ENCODE results near the gene LRRC4. TPM values are rescaled to one million over a fixed set of nuclear protein-coding genes. Genes with fewer than 3 reads are reported as not detected.

Gene LRRC4
- total and polyA plus RNA-seq, 2 donors (not counting 3 experiments of a cell fraction or from before 2014, with no cell fraction given), result 3.8 to 4.2 TPM

DNA sequence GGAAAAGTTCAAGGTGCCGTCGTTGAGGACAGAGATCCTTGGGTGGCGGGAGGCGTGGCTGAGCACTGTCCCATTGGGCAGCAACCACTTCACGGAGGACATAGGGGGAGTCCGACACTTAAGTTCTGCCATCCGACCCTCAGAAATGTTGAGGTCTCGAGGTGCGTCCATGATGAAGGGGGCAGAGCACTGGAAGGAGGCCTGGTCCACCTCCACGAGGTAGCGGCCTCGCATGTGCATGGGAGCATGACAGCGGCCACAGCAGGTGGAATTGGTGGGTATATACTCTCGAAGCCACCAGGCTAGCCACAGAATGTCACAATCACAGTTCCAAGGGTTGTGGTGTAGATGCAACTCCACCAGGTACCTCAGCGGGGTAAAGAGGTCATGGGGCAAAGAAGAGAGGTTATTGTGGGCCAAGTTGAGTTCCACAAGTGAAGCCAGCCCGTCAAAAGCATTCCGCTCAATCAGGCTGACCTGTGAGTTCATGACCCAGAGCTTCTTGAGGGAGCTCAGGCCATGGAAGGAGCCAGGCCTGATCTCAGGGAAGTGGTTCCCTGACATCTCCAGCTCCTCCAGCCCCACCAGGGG, 1.7 kb downstream of the LRRC4 start:
- Histone ChIP-seq H4K20me1 (replicated peaks; ENCODE audit: control insufficient read depth, extremely low read depth, insufficient read depth, low read length) (peaks cover 4% of the 10 kb centered on the region), H3K9ac (replicated peaks; ENCODE audit: extremely low read depth, insufficient read depth, low read length) (no peak overlapping the region), H3K27me3 (ENCODE audit: control insufficient read depth in 2 of 2, insufficient read depth in 2 of 2, low read length in 2 of 2) (no peaks in the 10 kb centered on the region), H3K4me1 (ENCODE audit: control insufficient read depth, extremely low read depth, insufficient read depth, low read length) (peaks cover 16% of the 10 kb centered on the region), H3K27ac (ENCODE audit: insufficient read depth, low read depth, low read length) (no peak overlapping the region), H3K4me3 (replicated peaks in 1 of 3; ENCODE audit: insufficient read depth in 1 of 3, low read depth in 1 of 3, low read length in 3 of 3) (no peak overlapping the region), H3K79me2 (ENCODE audit: control insufficient read depth, insufficient read depth, low read length) (no peaks in the 10 kb centered on the region), H3K9me1 (replicated peaks; ENCODE audit: control insufficient read depth, extremely low read depth, insufficient read depth, low read length) (no peaks in the 10 kb centered on the region), H3K36me3 (ENCODE audit: control insufficient read depth in 2 of 2, extremely low read depth in 1 of 2, insufficient read depth in 2 of 2, low read length in 2 of 2) (no peaks in the 10 kb centered on the region), H3K4me2 (ENCODE audit: insufficient read depth, low read length) (no peak overlapping the region), H2AFZ (ENCODE audit: low read depth, low read length) (no peak overlapping the region), H3K9me3 (replicated peaks; ENCODE audit: control insufficient read depth, insufficient read depth, low read length) (no peaks in the 10 kb centered on the region)
- FAIRE-seq (no peak), DNase-seq (ENCODE audit: low read depth, low spot score) (no peak)
- ChIA-PET POLR2A (no interaction called here), CTCF (interaction anchor here (1.1 to 2.7 kb wide), 6 partner anchors 8 to 322 kb away, joined by 3 to 13 read pairs (median 5); no protein-coding TSS in a partner anchor)
- dilution Hi-C loops (cut with MboI; ENCODE audit: extremely low pct_ligation_motif_present, low sequenced_read_pairs), result no loop called here
- intact Hi-C loops (cut with micrococcal nuclease), result no loop called here
- no peak for TF ChIP-seq MYC (IDR thresholded peaks at IDR 0.05; ENCODE audit: low read depth, low read length)
- no peak for TF ChIP-seq JUN (IDR thresholded peaks at IDR 0.05; ENCODE audit: borderline replicate concordance, insufficient read depth, insufficient read length, low read depth)
- TF ChIP-seq, protein P1, sequence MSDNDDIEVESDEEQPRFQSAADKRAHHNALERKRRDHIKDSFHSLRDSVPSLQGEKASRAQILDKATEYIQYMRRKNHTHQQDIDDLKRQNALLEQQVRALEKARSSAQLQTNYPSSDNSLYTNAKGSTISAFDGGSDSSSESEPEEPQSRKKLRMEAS (IDR thresholded peaks at IDR 0.05; ENCODE audit: insufficient read depth, insufficient read length), result no peak
- TF ChIP-seq POLR2A (IDR thresholded peaks at IDR 0.05; ENCODE audit: low read depth, low read length), result no peak
- no peak for TF ChIP-seq GATA2 (IDR thresholded peaks at IDR 0.05; ENCODE audit: insufficient read depth, insufficient read length, low read depth, low read length)
- no peak for TF ChIP-seq FOS (IDR thresholded peaks at IDR 0.05; ENCODE audit: borderline replicate concordance, insufficient read depth, low read length)
- TF ChIP-seq, protein P2, sequence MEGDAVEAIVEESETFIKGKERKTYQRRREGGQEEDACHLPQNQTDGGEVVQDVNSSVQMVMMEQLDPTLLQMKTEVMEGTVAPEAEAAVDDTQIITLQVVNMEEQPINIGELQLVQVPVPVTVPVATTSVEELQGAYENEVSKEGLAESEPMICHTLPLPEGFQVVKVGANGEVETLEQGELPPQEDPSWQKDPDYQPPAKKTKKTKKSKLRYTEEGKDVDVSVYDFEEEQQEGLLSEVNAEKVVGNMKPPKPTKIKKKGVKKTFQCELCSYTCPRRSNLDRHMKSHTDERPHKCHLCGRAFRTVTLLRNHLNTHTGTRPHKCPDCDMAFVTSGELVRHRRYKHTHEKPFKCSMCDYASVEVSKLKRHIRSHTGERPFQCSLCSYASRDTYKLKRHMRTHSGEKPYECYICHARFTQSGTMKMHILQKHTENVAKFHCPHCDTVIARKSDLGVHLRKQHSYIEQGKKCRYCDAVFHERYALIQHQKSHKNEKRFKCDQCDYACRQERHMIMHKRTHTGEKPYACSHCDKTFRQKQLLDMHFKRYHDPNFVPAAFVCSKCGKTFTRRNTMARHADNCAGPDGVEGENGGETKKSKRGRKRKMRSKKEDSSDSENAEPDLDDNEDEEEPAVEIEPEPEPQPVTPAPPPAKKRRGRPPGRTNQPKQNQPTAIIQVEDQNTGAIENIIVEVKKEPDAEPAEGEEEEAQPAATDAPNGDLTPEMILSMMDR (IDR thresholded peaks at IDR 0.05; ENCODE audit: extremely low read depth in 1 of 2, insufficient read depth in 1 of 2, low read depth in 1 of 2, low read length in 2 of 2), result no peak
- TF ChIP-seq EZH2 (IDR thresholded peaks at IDR 0.05; ENCODE audit: borderline replicate concordance, low read depth, low read length, severe bottlenecking), result no peak
- TF ChIP-seq POLR2AphosphoS5 (IDR thresholded peaks at IDR 0.05; ENCODE audit: insufficient read depth, low read depth, low read length), result no peak
- BruUV-seq (replicated peaks), result no TSS peak
